Stimulated activated CD8-positive, alpha-beta memory T cell treated with anti-CD3 and anti-CD28 coated beads, Interleukin-4, amount 100 ng/mL, for 24 hours (primary cell): Measurements from ENCODE around the gene NEK6.

ENCODE experiments used
- DNase-seq: peaks from one replicate; pipeline ENCODE4 v3.0.0-alpha.2; 2020; ENCODE audit warnings: low read depth

Gene NEK6

DNA sequence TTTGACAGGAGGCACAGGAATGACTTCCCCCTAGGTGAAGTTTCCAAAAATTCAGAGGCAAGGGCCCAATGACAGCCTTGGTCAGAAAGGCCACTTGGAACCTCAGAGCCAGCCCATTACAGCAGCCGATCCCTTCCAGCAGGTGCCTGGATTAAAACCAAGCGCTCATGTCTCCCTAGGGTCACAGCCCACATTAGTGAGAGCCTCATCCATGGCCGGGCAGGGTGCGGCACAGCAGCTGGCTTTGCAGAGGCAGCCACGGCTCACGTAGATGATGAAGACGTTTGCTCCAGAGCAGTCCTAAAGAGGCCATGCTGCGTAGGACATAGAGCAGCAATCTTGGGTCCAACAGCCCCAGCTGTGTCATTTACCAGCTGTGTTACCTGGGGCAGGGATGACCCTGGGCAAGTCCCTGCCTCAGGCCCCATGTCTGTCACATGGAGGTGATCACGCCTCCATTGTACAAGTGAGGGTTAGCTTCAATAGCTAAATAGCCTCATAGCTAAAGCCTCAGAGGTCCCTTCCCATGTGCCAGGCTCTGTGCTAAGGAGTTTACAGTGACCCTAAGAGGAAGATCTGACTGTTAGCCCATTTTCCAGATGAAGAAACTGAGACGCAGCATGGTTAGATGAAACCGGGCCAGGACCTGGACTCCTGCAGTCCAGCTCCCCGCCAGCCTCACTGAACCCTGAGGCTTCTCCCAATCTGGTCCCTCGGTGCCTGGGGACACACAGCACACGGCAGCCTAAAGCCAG lies 39.2 kb downstream of the NEK6 start:
- DNase-seq, result no peak

GRCh38 chr9:124297551-124297901 lies 39.8 kb downstream of the NEK6 start:
- no peak for DNase-seq

GRCh38 chr9:124297915-124298645 lies 40.3 kb downstream of the NEK6 start:
- DNase-seq, result no peak

GRCh38 chr9:124298646-124299235 lies 41.0 kb downstream of the NEK6 start:
- no peak for DNase-seq

GRCh38 chr9:124299515-124300090 lies 41.9 kb downstream of the NEK6 start:
- DNase-seq, result no peak

- DNase-seq, result no peak
These were observed 42.6 kb downstream of the NEK6 start for GRCh38 chr9:124300312-124300711.

- no peak for DNase-seq
These were observed 45.2 kb downstream of the NEK6 start for GRCh38 chr9:124302921-124303320.

GRCh38 chr9:124303762-124304161 lies 46.0 kb downstream of the NEK6 start:
- no peak for DNase-seq

DNA sequence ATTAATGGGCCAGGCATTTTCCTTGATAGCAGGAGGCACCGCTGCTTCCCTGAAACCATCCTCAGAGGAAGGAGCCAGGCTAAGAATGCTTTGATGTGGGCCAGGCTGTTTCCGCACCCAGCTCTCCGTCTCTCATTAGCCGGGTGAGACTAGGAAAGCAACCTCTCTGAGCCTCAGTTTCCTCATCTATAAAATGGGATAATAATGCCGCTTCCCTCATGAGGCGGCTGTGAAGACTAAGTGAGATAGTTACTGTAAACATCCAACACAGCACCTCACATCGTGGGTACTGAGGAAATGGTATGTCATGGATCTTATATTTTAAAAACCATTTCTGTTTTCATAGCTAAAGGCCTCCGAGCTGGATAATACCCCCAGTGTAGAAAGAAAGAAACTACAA lies 46.5 kb downstream of the NEK6 start:
- no peak for DNase-seq

GRCh38 chr9:124306098-124306735 lies 48.5 kb downstream of the NEK6 start:
- DNase-seq, result no peak

DNA sequence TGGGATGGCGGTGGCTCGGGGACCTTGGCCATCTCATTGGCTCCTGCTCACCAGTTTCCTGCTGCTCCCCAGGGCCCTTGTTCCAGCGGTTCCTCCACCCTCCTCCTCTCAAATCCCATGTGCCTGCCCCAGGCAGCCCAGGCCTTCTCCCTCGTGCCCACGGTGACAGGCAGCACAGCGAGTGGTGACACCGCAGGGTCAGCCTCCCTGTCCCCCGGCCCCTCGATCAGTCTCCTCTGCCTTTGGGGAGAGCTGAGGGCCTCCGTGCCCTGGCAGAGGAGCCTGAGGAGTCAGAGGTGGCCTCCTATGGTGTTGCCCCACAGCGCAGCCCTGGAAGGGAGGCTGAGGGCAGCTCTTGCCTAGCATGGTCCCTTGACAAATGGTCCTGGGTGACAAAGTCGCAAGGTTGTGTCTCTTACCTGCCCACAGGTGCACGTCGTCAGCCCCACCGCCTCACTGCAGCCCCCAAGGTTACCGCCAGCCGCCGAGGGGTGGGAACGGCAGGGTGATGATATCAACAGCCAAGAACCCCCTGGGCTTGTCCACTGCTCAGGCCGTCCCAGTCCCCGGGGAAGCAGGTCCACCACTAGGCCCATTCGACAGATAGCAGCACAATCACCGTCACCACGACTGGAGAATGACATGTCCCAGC lies 49.8 kb downstream of the NEK6 start:
- DNase-seq, result no peak

DNA sequence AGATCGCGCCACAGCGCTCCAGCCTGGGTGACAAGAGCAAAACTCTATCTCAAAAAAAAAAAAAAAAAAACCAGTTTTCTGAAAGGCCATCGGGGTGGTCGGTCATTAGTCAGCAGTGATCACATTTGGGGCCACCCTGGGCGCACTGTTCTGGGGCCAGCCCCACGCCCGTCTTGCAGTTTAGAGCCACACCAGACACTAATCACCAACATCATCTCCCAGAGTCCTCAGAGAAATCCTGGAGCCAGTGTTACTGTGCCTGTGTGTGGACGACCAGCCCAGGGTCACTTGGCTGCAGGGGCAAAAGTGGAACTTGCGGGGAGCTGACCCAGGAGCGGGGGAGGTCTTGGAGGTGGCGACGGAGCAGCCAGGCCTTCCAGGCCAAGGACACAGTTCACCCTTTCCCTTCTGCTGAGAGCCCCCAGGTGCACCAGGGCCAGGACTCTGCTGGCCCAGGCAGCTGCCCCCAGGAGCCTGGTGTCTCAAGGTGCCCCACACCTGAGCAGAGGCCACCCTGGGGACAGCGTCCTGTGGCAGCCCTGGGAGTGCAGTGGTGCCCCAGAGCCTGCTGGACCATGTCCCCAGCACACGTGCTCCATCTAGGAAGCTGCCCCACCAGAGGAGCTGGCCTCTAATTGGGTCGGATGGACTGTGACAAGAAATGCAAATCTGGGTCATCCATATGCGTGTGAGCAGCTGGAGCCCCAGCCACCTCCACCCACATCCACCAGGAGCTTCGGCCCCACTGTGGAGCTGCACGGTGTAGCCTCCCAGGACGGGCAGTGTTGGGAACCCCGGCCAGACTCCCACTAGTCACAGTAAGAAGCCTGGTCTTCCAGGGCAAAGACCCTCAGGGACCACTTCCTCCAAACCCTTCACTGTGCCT lies 51.1 kb downstream of the NEK6 start:
- no peak for DNase-seq

DNA sequence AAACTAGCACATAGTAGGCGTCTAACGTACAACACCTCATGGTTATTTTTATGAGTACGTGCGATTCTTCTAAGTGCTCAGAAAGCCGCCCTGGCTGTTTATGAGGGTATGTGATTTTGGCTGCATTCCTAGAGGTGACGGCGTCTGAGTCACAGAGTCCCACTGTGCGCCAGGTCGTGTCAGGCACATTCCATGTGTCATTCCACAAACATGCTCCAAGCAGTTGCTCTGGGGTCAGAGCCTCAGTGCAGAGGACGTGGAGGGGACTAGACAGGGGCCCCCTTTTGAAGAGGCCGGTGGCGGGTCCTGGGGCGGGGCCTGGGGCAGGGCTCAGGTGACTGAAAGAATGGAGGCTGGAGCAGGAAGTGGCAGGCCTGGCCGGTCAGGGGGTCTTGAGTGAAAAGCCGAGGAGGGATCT lies 51.9 kb downstream of the NEK6 start:
- DNase-seq, result no peak

- no peak for DNase-seq
These were observed 53.5 kb downstream of the NEK6 start for GRCh38 chr9:124311283-124311682.

- no peak for DNase-seq
These were observed 54.8 kb downstream of the NEK6 start for GRCh38 chr9:124312290-124313265.

DNA sequence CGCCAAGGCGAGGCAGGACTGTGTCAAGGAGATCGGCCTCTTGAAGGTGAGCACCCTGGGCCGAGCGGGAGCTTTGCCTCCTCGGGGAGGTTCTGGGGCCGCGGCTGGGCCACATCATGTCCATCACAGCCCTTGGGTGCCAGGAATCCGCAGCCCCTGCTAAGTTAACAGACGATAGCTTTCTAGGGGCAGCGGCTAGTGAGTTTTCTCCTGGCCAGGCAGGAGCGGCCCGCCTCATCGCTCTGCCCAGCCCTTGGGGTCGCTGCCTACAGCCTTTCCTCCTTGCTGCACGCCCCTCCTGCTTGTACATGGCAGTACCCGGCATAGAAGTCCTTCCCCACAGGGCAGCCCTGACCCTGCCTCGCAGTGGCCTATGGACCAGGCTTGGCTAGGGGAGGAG lies 56.2 kb downstream of the NEK6 start:
- DNase-seq, result no peak

GRCh38 chr9:124315882-124316281 lies 58.1 kb downstream of the NEK6 start:
- DNase-seq, result no peak

- peak; percentile 17 for DNase-seq
These were observed 62.6 kb downstream of the NEK6 start for GRCh38 chr9:124320062-124320973.

DNA sequence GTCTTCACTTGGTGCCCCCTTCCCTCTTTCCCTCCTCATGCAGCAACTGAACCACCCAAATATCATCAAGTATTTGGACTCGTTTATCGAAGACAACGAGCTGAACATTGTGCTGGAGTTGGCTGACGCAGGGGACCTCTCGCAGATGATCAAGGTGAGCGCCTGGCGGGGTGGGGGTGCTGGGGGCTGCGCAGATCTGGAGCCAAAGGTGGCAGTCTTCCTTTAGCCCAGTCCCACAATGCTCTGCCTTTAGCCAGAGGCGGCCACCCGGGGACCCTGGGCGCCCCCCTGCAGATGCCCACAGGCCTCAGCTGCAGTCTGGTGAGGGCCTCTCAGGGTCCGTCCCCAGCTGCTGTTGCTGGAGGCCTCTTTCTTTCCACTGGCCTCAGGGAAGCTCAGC lies 63.7 kb downstream of the NEK6 start:
- DNase-seq, result no peak
